GM18517 (cell line): Measurements from ENCODE around the gene CBLN3.
"Not testable (repeated sequence)": the region's sequence is repeated elsewhere in the genome, so short reads cannot be mapped to it uniquely, and the experiment has no call there.

ENCODE experiments used
- ATAC-seq: cut with Tn5 transposase; IDR thresholded peaks from one replicate; pipeline ENCODE4 v1.9.1; 2021; ENCODE audit warnings: mild to moderate bottlenecking, moderate library complexity; ENCODE audit not compliant: unreplicated experiment

The CBLN3 gene

GRCh38 chr14:24406416-24406815 is 23.1 kb downstream of the CBLN3 start:
- ATAC-seq: no peak

DNA sequence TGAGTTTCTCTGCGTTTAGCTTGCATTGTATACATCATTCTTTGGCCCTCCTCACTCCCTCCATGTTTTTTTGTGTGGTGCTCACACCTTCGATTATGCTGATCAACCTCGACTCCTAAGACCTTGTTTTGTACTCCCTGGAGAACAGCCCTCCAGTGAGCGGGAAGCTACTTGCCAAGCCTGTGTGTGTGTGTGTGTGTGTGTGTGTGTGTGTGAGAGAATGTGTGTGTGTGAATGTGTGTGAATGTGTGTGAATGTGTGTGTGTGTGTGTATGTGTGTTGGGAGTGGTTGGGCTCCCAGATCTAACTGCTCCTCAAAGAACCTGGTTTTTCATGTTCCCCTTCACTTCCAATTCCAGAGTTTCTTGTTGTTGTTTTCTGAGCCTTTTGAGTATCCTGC is 24.7 kb downstream of the CBLN3 start:
- no peak for ATAC-seq

- no peak for ATAC-seq
Observed at GRCh38 chr14:24403294-24403998, 26.0 kb downstream of the CBLN3 start.

DNA sequence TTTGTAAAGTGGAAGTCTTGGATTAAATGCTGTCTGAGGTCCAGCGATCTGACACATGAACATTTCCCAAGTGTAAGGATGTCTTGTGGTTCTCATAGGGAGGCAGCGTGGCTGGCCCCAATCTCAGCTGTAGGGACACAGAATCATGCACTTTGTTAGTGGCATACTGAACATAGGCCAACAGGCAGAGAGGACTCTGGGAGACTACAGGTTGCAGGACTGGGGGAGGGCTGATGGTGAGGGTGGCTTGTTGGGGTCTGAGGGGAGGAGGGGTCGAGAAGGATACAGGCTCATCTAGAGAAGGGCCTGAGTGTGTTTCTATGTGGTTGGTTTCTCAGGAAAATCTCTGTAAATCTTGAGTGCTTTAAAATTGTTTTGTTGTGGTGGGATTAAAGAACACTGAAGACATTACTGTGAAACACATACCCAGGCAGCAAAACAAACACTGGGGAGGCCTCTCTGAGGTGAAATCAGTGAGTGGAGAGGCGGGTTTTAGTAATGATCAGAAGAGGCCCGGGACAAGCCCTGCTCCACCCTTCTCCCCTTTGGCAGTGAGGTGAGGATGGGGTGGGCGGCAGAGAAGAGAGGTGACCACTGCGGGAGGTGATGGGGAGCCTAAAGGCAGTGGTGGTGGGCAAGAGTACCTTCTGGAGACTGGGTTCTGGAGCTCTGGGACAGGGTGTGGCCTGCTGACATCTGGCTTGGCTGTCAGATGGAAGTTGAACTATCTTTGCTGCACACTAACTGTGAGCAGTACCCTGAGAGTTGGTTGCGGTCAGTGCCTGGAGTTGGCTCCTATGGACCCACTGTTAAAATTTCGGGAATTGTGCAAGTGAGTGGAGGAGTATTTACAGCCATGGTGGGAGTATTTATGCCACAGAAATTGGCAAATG is 27.4 kb downstream of the CBLN3 start:
- no peak for ATAC-seq

- ATAC-seq: no peak
Observed at GRCh38 chr14:24399999-24400718, 29.3 kb downstream of the CBLN3 start.

GRCh38 chr14:24399447-24399822 is 30.0 kb downstream of the CBLN3 start:
- ATAC-seq: no peak

- no peak for ATAC-seq
Observed at GRCh38 chr14:24398653-24399446, 30.6 kb downstream of the CBLN3 start, which contains the start of gene NYNRIN. TSS of gene NYNRIN (plus strand) at chr14:24399003. CDS start at chr14:24399247, 244 bp downstream.

DNA sequence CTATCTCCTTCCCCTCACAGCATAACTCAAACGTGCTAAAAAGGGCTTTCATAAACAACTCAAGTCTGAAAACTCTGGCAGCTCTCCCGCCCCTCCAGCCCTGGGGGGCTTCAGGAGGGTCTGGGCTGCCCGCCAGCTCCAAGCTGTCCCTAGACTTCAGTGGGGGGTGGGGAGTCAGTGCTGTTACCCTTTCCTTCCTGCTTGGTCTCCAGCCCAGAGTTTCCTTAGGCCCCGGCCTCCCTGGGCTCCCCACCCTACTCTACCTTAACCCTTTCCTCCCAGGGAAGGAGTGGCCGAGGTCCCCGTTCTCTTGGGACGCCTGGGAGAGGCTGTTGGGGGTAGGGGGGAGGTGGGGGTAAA is 31.2 kb downstream of the CBLN3 start:
- ATAC-seq: no peak

DNA sequence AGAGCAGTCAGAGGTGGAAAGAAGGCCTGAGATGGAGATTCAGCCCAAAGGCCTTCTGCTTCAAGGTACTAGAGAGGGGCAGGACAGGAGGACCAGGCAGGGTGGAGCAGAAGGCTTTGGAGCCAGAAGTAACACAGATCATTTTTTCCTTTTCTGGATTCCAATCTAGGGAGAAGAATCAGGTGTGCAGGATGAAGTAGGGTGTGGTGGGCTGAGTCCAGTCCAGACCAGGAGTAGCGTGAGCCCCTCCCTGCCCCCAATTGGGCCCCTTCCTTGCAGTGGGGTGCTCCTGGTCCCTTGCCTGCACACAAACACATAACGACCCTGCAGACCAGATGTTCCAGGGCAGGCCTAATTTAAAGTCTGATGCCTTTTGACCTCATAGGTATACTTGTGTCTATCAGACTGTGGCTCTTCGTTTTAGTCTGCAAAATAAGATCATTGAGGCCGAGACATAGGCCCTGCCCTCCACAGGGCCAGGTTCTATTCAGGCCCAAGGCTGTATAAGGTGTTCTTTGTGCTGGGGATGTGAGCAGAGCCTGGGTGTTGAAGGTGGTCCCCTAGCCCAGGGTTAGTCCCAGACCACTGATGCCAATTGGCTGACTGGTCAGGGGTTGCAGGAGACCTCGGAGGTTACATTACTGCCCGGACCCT is 31.7 kb downstream of the CBLN3 start:
- ATAC-seq: no peak

- ATAC-seq: no peak
Observed at GRCh38 chr14:24395609-24396582, 33.6 kb downstream of the CBLN3 start.

- no peak for ATAC-seq
Observed at GRCh38 chr14:24394275-24394674, 35.2 kb downstream of the CBLN3 start.

DNA sequence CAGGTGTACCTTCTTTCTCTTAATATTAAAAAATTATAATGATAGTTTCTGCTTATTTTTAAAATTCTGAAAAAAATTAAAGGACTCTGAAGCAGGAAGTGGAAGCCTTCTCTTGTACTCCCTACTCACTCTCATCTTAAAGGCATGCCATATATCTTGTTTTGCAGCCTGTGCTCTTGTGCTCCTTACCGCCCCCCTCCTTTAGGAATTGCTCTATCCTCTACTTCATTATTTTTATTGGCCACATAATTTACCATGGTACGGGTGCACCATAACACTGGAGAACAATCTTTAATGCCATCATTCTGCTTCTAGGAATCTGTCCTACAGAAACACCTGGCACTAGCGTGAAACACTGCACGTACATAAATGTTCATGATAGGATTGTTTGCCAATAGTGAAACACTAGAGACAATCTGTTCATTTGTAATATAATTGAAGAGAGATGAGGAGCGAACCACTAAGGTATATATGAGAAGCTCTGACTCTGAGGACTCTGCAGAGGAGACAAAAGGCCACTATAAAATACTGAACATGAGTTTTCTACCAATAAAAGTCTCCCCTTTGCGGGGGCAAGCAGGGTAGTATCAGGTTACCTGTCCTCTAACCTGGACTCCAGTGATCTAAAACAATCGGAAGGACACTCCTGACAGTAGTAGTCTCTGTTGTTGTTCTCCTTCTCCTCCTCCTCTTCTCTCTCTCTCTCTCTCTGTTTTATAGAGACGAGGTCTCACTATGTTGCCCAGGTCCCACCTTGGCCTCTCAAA is 37.0 kb downstream of the CBLN3 start:
- ATAC-seq: no peak

DNA sequence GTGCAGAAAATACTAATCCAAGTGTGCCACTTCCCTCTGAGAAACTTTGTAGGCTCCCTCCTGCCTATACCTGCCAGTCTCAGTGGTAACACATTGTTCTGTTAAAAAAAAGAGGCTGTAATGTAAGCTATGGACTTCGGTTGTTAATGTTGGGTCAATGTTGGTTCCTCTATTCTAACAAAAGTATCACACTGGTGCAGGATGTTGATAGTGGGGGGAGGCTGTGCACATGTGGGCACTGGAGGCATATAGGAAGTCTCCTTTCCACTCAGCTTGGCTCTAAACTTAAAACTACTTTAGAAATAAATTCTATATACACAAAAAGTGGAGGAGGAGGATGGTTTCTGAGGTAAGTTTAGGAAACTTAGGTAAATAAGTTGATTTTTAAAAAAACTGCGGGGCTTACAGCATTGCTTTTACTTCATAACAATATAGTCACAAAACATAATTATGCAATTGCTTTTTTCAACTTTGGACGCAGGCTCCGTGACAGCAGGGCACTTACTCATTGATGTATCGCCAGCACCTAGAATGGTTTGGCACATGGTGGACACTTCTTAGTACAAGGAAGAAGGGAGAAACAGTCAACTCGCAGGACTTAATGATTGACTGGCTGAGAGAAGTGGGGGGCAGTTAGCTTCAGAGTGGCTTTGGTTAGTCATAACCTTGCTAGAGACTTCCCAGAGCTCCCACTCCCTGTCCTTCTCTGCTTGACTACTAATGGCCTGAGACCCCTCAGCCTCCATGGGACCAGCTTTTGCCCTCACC is 38.6 kb downstream of the CBLN3 start:
- ATAC-seq: no peak

- ATAC-seq: no peak
Observed at GRCh38 chr14:24389226-24389848, 40.1 kb downstream of the CBLN3 start.

GRCh38 chr14:24388474-24389179 is 40.8 kb downstream of the CBLN3 start:
- ATAC-seq: no peak

GRCh38 chr14:24387579-24387978 is 41.9 kb downstream of the CBLN3 start:
- ATAC-seq: not testable (repeated sequence)

- ATAC-seq: no peak
Observed at GRCh38 chr14:24387009-24387345, 42.5 kb downstream of the CBLN3 start.
